GM19395 (cell line): ENCODE data around the gene TAF1D.
"Not testable (repeated sequence)": the region's sequence is repeated elsewhere in the genome, so short reads cannot be mapped to it uniquely, and the experiment has no call there.

Experiments
- ATAC-seq: cut with Tn5 transposase; IDR thresholded peaks from one replicate; pipeline ENCODE4 v1.9.1; 2021; ENCODE audit warnings: mild to moderate bottlenecking, moderate library complexity; ENCODE audit not compliant: unreplicated experiment

Gene TAF1D, protein sequence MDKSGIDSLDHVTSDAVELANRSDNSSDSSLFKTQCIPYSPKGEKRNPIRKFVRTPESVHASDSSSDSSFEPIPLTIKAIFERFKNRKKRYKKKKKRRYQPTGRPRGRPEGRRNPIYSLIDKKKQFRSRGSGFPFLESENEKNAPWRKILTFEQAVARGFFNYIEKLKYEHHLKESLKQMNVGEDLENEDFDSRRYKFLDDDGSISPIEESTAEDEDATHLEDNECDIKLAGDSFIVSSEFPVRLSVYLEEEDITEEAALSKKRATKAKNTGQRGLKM

DNA sequence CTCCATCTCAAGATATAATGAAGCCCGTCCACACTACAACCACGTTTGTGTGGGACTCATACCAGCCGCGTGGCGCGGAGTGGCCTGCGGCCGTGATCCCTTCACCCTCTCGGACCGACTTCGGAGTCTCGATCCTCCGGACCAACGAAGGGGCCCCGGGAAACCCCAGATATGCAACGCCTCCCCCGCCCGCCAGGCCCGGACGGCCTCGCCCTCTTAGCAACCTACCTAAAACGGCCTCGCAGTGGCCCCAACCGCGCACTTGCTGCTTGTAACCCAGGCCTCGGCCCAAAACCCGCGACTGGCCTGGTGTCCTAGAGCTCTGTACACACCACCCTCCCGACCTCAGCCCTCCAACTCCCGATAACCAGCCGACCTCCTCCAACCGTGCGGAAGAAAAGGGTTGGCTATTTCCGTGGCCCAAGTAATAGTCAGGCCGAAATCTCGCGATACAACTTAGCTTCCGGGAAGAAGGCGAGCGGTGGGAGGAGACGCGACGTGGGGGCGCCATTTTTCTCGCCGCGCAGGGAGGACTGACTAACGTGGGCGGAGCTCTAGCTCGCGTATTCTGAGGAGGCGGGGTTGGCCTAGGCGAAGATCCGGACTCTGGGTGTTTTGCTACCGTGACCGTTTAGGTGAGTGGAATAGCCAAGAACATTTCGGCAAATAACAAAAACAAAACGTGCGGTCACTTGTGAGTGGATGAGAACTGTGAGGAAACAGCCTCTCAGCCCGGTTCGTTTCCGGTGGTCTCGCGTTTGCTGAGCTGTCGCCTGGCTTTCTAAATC lies at the start of gene TAF1D, which contains the start of gene C11orf54:
Gene TAF1D (minus strand): TSS at position 402 of the 788 bp plus-strand sequence. CDS start 2,191 bp downstream, outside the sequence.
Gene C11orf54 (plus strand): TSS at position 579 of the 788 bp plus-strand sequence. CDS start 5,722 bp downstream, outside the sequence.
- peak; percentile 83 for ATAC-seq

DNA sequence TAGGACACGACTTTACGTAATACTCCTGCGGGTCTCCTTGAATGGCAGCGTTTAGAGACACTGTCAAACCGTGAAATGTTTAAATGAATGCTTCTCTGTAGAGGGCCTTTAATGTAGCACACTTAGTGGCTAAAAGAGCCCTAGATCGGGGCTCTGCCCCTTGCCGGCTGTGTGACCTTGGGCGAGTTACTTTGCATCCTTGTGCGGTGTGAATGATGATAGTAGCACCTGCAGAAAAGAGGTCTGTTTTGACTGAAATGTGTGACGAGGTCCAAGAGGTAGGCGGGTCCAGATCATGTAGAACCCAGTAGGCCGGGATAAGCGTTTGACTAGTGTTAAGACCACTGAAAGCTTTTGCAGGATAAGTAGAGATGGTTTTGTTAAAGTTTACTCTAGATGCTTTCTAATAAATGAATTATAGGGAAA lies 43.7 kb upstream of the TAF1D start:
- ATAC-seq: peak; percentile 39

GRCh38 chr11:93784145-93784934 lies 43.0 kb upstream of the TAF1D start, which contains the start of gene MED17:
MED17 (plus strand) TSS chr11:93784282; CDS start chr11:93784514, 232 bp downstream.
- ATAC-seq: peak; percentile 98

DNA sequence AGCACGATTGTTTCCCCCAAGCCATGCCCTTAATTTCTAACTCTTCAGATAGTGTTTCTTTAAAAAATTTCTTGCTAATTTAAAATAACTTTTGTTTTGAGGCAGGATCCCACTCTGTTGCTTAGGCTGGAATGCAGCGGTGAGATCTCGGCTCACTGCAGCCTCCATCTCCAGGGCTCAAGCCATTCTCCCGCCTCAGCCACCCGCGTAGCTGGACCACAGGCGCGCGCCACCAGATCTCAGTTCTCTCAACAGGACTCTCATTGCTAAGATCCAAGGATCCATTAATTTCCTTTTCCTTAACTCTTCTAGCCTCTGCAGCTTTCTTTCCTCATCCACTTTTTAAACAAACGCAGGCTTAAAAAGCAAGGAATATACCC lies 42.5 kb upstream of the TAF1D start:
- peak; percentile 63 for ATAC-seq

DNA sequence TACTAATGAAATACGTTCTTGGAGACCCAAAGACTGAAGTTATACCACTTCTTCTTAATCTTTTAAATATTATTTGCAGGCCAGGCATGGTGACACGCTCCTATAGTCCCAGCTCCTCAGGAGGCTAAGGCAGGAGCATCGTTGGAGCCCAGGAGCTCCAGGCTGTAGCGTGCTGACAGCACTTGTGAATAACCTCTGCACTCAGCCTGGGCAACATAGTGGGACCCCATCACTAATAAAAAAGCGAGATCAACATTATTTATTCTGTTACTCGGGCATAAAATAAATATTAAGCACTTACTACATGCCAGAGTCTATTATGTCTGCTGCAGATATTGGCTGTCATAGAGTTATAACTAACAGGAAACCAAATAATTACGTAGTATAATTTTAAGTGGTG lies 42.1 kb upstream of the TAF1D start:
- ATAC-seq: no peak

DNA sequence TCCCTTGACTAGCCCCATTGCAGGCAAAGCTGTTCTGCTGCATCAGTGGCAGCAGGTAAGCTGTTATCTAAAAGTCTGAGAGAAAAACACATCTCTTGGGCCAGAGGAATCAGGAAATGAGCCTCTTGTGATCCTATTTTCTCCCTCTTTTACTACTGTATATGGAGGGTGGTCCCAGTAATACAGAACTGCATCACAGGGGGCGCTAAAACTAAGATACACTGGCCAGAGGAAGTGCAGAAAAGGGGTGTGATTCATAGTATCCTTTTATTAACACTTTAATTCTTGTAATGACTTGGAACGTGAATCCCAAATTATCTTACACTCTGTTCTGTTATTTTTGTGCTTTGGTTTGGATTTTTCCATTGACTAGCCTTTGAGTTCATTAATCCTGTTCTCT lies 34.0 kb upstream of the TAF1D start:
- no peak for ATAC-seq

DNA sequence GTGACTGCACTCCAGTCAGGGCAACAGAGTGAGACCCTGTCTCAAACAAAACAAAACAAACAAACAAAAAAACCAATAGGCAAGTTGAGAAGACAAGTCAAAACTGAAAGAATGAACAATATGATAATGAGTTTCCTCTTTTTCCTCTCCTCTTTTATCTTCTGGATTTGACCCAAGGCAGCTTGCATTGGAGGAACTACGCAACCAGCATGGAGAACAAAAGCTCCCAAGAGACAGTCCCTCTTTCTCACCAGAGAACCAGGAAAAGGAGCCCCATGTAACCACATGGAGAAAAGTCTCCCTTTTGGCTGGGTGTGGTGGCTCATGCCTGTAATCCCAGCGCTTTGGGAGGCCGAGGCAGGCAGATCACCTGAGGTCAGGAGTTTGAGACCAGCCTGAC lies 33.3 kb upstream of the TAF1D start:
- ATAC-seq: not testable (repeated sequence)

- ATAC-seq: no peak
These were observed 32.4 kb upstream of the TAF1D start for GRCh38 chr11:93773601-93774200.

DNA sequence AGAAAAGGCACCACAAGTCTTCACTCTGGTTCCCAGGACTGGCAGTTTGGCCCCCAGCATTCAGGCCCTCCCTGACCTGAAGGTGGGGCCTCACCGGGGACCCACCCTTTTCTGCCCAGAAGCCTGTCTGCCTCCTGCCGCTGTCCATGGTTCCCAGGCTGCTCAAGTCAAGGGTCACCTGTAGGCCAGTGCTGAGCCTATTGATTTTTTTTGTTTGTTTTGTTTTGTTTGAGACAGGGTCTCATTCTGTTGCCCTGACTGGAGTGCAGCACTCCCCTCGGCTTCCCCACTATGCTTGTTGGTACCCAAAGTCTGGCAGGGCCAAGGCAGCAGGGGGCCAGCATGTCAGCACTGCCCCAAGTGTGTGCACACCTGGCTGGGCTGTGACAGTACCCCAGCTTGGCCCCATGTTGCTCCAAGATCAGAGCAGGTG lies 31.8 kb upstream of the TAF1D start:
- no peak for ATAC-seq

DNA sequence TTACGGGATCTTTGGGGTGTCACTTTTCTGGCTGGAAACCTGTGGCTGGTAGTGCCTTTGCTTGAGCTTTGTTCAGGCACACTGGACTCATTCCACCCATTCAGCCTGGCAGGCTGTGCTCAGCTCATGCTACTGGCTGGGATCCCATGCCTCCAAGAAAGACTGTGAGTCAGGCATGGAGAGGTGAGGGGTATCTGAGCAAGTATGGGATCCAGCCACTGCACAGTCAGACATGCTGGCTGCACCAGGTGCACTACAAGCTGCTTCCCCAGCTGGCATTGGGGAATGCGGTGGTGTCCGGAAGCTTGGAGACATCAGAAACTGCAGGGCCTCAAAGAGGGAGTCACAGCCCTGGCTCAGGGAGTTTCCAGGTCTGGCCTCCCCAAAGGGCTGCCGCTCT lies 30.8 kb upstream of the TAF1D start:
- no peak for ATAC-seq

DNA sequence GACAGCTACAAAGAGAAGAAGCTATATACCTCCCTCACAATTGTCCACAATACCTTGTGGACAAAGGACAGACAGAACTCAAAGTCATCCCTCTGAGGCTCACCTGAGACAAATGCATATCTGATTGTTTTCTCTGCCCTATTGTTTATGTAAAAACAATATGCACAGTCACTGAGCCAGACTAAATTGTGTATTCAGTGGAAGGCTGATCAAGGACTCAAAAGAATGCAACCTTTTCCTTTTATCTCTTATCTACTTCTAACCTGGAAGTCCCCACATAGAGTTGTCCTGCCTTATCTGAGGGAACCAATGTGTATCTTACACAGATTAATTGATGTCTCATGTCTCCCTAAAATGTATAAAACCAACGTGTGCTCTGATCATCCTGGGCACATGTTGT lies 28.9 kb upstream of the TAF1D start:
- no peak for ATAC-seq

- ATAC-seq: no peak
These were observed 25.7 kb upstream of the TAF1D start for GRCh38 chr11:93767018-93767417.

- ATAC-seq: no peak
These were observed 25.2 kb upstream of the TAF1D start for GRCh38 chr11:93766504-93766903.

GRCh38 chr11:93765551-93765950 lies 24.3 kb upstream of the TAF1D start:
- ATAC-seq: no peak

GRCh38 chr11:93761910-93762309 lies 20.6 kb upstream of the TAF1D start:
- no peak for ATAC-seq

- ATAC-seq: not testable (repeated sequence)
These were observed 17.8 kb upstream of the TAF1D start for GRCh38 chr11:93759123-93759522.

GRCh38 chr11:93757924-93758865 lies 16.9 kb upstream of the TAF1D start:
- ATAC-seq: no peak

DNA sequence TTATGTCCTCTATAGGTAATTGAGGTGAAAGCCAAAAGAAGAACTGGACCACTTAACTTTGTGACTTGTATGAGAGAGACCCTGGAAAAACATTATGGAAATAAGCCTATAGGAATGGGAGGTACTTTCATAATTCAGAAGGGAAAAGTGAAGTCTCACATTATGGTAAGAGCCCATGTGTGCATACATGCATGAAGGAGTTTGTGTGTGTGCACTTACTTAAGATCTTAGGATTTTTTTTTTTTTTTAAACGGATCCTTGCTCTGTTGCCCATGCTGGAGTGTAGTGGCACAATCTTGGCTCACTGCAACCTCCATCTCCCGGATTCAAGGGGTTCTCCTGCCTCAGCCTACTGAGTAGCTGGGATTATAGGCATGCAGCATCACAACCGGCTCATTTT lies 16.0 kb upstream of the TAF1D start:
- peak; percentile 18 for ATAC-seq

GRCh38 chr11:93756748-93757147 lies 15.5 kb upstream of the TAF1D start:
- peak; percentile 74 for ATAC-seq

DNA sequence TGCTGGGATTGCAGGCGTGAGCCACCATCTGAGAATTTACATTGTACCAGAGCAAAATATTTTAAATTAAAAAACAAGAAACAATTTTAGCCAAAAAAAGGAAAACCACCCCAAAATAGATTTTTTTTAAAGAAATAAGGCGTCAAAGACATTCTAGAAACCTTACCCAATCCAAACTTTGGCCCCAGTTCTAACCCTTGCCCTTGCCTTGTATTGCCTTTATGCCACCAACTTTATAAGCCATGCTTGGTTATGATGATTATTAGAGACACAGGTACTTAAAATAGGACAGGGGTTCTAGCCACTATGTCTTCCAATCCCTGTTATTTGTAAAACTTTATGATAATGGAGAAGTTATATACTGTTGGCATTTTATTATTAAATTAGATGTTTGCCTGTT lies 11.9 kb upstream of the TAF1D start:
- ATAC-seq: no peak
